GM23338 (cell line): ENCODE measurements around the gene PGP. TPM values are rescaled to one million over a fixed set of nuclear protein-coding genes. Genes with fewer than 3 reads are reported as not detected.

Experiments used
- ATAC-seq: fragments of 200-7000 bp; cut with Tn5 transposase; 3 replicates; pipeline ENCODE4 v1.9.1; 2020
- DNase-seq: peaks from one replicate; pipeline ENCODE4 v3.0.0-alpha.2; 2015; ENCODE audit warnings: low spot score
- H2AFZ ChIP-seq: fragments of 200-600 bp; sonication (generic); 2 replicates; pipeline ENCODE4 v1.8.0; 2016; ENCODE audit warnings: antibody characterized with exemption, mild to moderate bottlenecking, moderate library complexity
- H3F3A ChIP-seq: fragments of 200-600 bp; sonication (generic); replicated peaks from 2 replicates; pipeline ENCODE4 v1.8.0; 2017; ENCODE audit warnings: antibody characterized with exemption, mixed run types, low read depth
- H3K27ac ChIP-seq: fragments of 200-600 bp; sonication (generic); 2 replicates; pipeline ENCODE4 v1.6.1; 2016; ENCODE audit warnings: low read depth
- H3K27me3 ChIP-seq: fragments of 200-600 bp; sonication (generic); 2 replicates; pipeline ENCODE4 v1.8.0; 2016; ENCODE audit warnings: mild to moderate bottlenecking, mixed run types, moderate library complexity; ENCODE audit not compliant: insufficient read depth
- H3K36me3 ChIP-seq: fragments of 200-600 bp; sonication (generic); 2 replicates; pipeline ENCODE4 v1.8.0; 2016; ENCODE audit warnings: mild to moderate bottlenecking; ENCODE audit not compliant: insufficient read depth
- H3K4me1 ChIP-seq: fragments of 200-600 bp; sonication (generic); 2 replicates; pipeline ENCODE4 v1.8.0; 2016; ENCODE audit warnings: mild to moderate bottlenecking, moderate library complexity; ENCODE audit not compliant: insufficient read depth
- H3K4me2 ChIP-seq: fragments of 200-600 bp; sonication (generic); 2 replicates; pipeline ENCODE4 v1.7.1; 2017; ENCODE audit warnings: mixed run types
- H3K4me3 ChIP-seq: fragments of 200-600 bp; sonication (generic); 2 replicates; pipeline ENCODE4 v1.6.1; 2016; ENCODE audit warnings: mixed run types
- H3K79me2 ChIP-seq: fragments of 200-600 bp; sonication (generic); replicated peaks from 2 replicates; pipeline ENCODE4 v1.8.0; 2017; ENCODE audit warnings: mild to moderate bottlenecking; ENCODE audit not compliant: insufficient read depth
- H3K9me2 ChIP-seq: fragments of 200-600 bp; sonication (generic); 2 replicates; pipeline ENCODE4 v1.8.0; 2017; ENCODE audit not compliant: insufficient read depth
- H4K20me1 ChIP-seq: fragments of 200-600 bp; sonication (generic); replicated peaks from 2 replicates; pipeline ENCODE4 v1.8.0; 2017; ENCODE audit warnings: mild to moderate bottlenecking; ENCODE audit not compliant: insufficient read depth
- H3K27ac Mint-ChIP-seq: 2 replicates; pipeline ENCODE4 v1.8.0; 2020; ENCODE audit warnings: inconsistent platforms, mild to moderate bottlenecking, moderate library complexity, mixed read lengths
- H3K27me3 Mint-ChIP-seq: 3 replicates; pipeline ENCODE4 v1.8.0; 2022; ENCODE audit warnings: low read depth, mild to moderate bottlenecking, moderate library complexity, mixed read lengths, inconsistent platforms; ENCODE audit not compliant: insufficient read depth, poor library complexity
- H3K36me3 Mint-ChIP-seq: 3 replicates; pipeline ENCODE4 v1.8.0; 2021; ENCODE audit warnings: low read depth, mild to moderate bottlenecking, inconsistent platforms, moderate library complexity, mixed read lengths
- H3K4me1 Mint-ChIP-seq: 3 replicates; pipeline ENCODE4 v1.8.0; 2020; ENCODE audit warnings: mild to moderate bottlenecking, inconsistent platforms, mixed read lengths
- H3K4me3 Mint-ChIP-seq: 3 replicates; pipeline ENCODE4 v1.8.0; 2021; ENCODE audit warnings: moderate library complexity, mild to moderate bottlenecking, inconsistent platforms, mixed read lengths
- H3K9me3 Mint-ChIP-seq: 3 replicates; pipeline ENCODE4 v1.8.0; 2020; ENCODE audit warnings: moderate library complexity, mild to moderate bottlenecking, inconsistent platforms, mixed read lengths
- CREB1 ChIP-seq: fragments of 250-450 bp; sonication (Bioruptor Pico); IDR thresholded peaks from 2 replicates; pipeline ENCODE4 v1.5.0; 2020; ENCODE audit warnings: low read depth, mild to moderate bottlenecking, moderate library complexity
- CTCF ChIP-seq, 2 experiments: fragments of 200-600 bp in 1 of 2; sonication (generic) in 1 of 2; conservative IDR thresholded peaks; 2 replicates each; pipeline versions ENCODE4 v1.5.1 to v1.6.1; 2016 to 2017; ENCODE audit warnings: antibody characterized with exemption in 2 of 2, low read depth in 2 of 2, mild to moderate bottlenecking in 2 of 2, moderate library complexity in 1 of 2
- ETS1 ChIP-seq: IDR thresholded peaks from 2 replicates; pipeline ENCODE4 v1.6.1; 2016; ENCODE audit warnings: antibody characterized with exemption
- EZH2 ChIP-seq: fragments of 200-600 bp; sonication (generic); IDR thresholded peaks from one replicate; pipeline ENCODE4 v1.8.0; 2017; ENCODE audit warnings: antibody characterized with exemption, mild to moderate bottlenecking, low read depth; ENCODE audit not compliant: unreplicated experiment
- EZH2phosphoT487 ChIP-seq: fragments of 200-600 bp; sonication (generic); IDR thresholded peaks from one replicate; pipeline ENCODE4 v1.8.1; 2018; ENCODE audit warnings: antibody characterized with exemption; ENCODE audit not compliant: unreplicated experiment
- JUNB ChIP-seq: IDR thresholded peaks from one replicate; pipeline ENCODE4 v1.6.1; 2016; ENCODE audit warnings: antibody characterized with exemption; ENCODE audit not compliant: unreplicated experiment
- NANOG ChIP-seq: IDR thresholded peaks from 2 replicates; pipeline ENCODE4 v1.6.1; 2016; ENCODE audit warnings: antibody characterized with exemption, borderline replicate concordance
- POLR2AphosphoS5 ChIP-seq: IDR thresholded peaks from 2 replicates; pipeline ENCODE4 v1.6.1; 2016; ENCODE audit warnings: antibody characterized with exemption, low read depth
- REST ChIP-seq: IDR thresholded peaks from one replicate; pipeline ENCODE4 v1.6.1; 2018; ENCODE audit warnings: antibody characterized with exemption; ENCODE audit not compliant: unreplicated experiment
- STAT1 ChIP-seq: IDR thresholded peaks from one replicate; pipeline ENCODE4 v1.6.1; 2016; ENCODE audit warnings: antibody characterized with exemption; ENCODE audit not compliant: unreplicated experiment
- ZNF114 ChIP-seq: fragments of 250-450 bp; sonication (Bioruptor Pico); IDR thresholded peaks from 2 replicates; pipeline ENCODE4 v1.5.0; 2020; ENCODE audit warnings: mild to moderate bottlenecking, moderate library complexity
- ZNF331 ChIP-seq: fragments of 250-450 bp; sonication (Bioruptor Pico); IDR thresholded peaks from 2 replicates; pipeline ENCODE4 v1.5.0; 2020; ENCODE audit warnings: low read depth, mild to moderate bottlenecking, moderate library complexity
- ZNF462 ChIP-seq: fragments of 250-450 bp; sonication (Bioruptor Pico); IDR thresholded peaks from 2 replicates; pipeline ENCODE4 v1.5.0; 2020; ENCODE audit warnings: mild to moderate bottlenecking, moderate library complexity
- polyA plus RNA-seq: library from polyadenylated mRNA; unstranded; fragments of >200 nt; fragmentation: Nextera tagmentation; extraction: Ambion mirVana; gene quantifications from 2 replicates; pipeline ENCODE4 v1.2.1, GENCODE V29; 2016
- total RNA-seq: library from RNA; depleted of rRNA; stranded (reverse); fragments of >200 nt; shearing (Covaris generic); gene quantifications from 2 replicates; pipeline ENCODE4 v1.2.3, GENCODE V29; 2014

PGP gene
- total and polyA plus RNA-seq, 2 experiments from 2014 or later, result 44.4 to 80.3 TPM

- Mint-ChIP-seq H3K4me3 (no peak overlapping the region), H3K36me3 (peaks cover 92% of the 10 kb centered on the region), H3K4me1 (peaks cover 12% of the 10 kb centered on the region), H3K27me3 (peaks cover 9% of the 10 kb centered on the region), H3K27ac (no peak overlapping the region), H3K9me3 (no peaks in the 10 kb centered on the region)
- Histone ChIP-seq H3F3A (peaks cover 78% of the 10 kb centered on the region), H3K27ac (no peak overlapping the region), H3K36me3 (peaks cover 72% of the 10 kb centered on the region), H2AFZ (no peak overlapping the region), H3K4me3 (no peak overlapping the region), H3K4me1 (0 out of 2 replicates have a peak, but pooled peaks cover 5% of the 10 kb centered on the region), H3K9me2 (no peaks in the 10 kb centered on the region), H4K20me1 (peaks cover 54% of the 10 kb centered on the region), H3K27me3 (no peaks in the 10 kb centered on the region), H3K79me2 (peaks cover 49% of the 10 kb centered on the region), H3K4me2 (no peak overlapping the region)
- ATAC-seq (no peak), DNase-seq (no peak)
- no peak for TF ChIP-seq JUNB
- no peak for TF ChIP-seq EZH2phosphoT487
- TF ChIP-seq NANOG, result no peak
- no peak for TF ChIP-seq EZH2
- TF ChIP-seq ZNF331 (CRISPR knock-in tag), result no peak
- TF ChIP-seq CREB1 (CRISPR knock-in tag), result no peak
- TF ChIP-seq ETS1, result no peak
- no peak for TF ChIP-seq ZNF114 (CRISPR knock-in tag)
- no peak for TF ChIP-seq REST
- no peak for TF ChIP-seq CTCF (conservative IDR thresholded peaks at IDR 0.05; ENCODE audit: low read depth in 2 of 2)
- no peak for TF ChIP-seq STAT1
- no peak for TF ChIP-seq ZNF462 (CRISPR knock-in tag)
- no peak for TF ChIP-seq POLR2AphosphoS5
Measured at GRCh38 chr16:2256531-2257140, 42.0 kb upstream of the PGP start.
